Fibroblast of upper back skin (primary cell): ENCODE data around the gene PREX1.

ENCODE experiments used
- DNase-seq: peaks from one replicate; pipeline ENCODE4 v3.0.0-alpha.2; 2013

PREX1 gene

GRCh38 chr20:48697845-48698491, 129.8 kb downstream of the PREX1 start:
- peak; percentile 82 for DNase-seq

- DNase-seq, result no peak
Measured at GRCh38 chr20:48696671-48697070, 131.1 kb downstream of the PREX1 start.

GRCh38 chr20:48695738-48696137, 132.1 kb downstream of the PREX1 start:
- DNase-seq, result no peak

- DNase-seq, result peak; percentile 51
Measured at GRCh38 chr20:48695255-48695654, 132.5 kb downstream of the PREX1 start.

GRCh38 chr20:48694381-48694865, 133.4 kb downstream of the PREX1 start:
- DNase-seq, result no peak

- peak; percentile 32 for DNase-seq
Measured at GRCh38 chr20:48691523-48691922, 136.3 kb downstream of the PREX1 start.

GRCh38 chr20:48690888-48691287, 136.9 kb downstream of the PREX1 start:
- DNase-seq, result no peak

GRCh38 chr20:48689874-48690571, 137.8 kb downstream of the PREX1 start:
- no peak for DNase-seq

- no peak for DNase-seq
Measured at GRCh38 chr20:48689388-48689787, 138.4 kb downstream of the PREX1 start.

GRCh38 chr20:48688579-48688978, 139.2 kb downstream of the PREX1 start:
- no peak for DNase-seq

GRCh38 chr20:48687117-48687800, 140.5 kb downstream of the PREX1 start:
- DNase-seq, result no peak

GRCh38 chr20:48686238-48687116, 141.3 kb downstream of the PREX1 start:
- DNase-seq, result peak; percentile 58

GRCh38 chr20:48685300-48685699, 142.5 kb downstream of the PREX1 start:
- DNase-seq, result no peak

GRCh38 chr20:48684501-48685041, 143.2 kb downstream of the PREX1 start:
- peak; percentile 40 for DNase-seq

- DNase-seq, result no peak
Measured at GRCh38 chr20:48683467-48684175, 144.2 kb downstream of the PREX1 start.

GRCh38 chr20:48682529-48683363, 145.1 kb downstream of the PREX1 start:
- DNase-seq, result peak; percentile 99

GRCh38 chr20:48681873-48682426, 145.8 kb downstream of the PREX1 start:
- DNase-seq, result no peak

- DNase-seq, result peak; percentile 41
Measured at GRCh38 chr20:48681201-48681872, 146.5 kb downstream of the PREX1 start.

- DNase-seq, result no peak
Measured at GRCh38 chr20:48680650-48681049, 147.1 kb downstream of the PREX1 start.

GRCh38 chr20:48679599-48679998, 148.2 kb downstream of the PREX1 start:
- no peak for DNase-seq
